HG03175 (cell line): Measurements from ENCODE around the gene ZNF276.
"Not testable (repeated sequence)": the region's sequence is repeated elsewhere in the genome, so short reads cannot be mapped to it uniquely, and the experiment has no call there.

ENCODE experiments used
- ATAC-seq: cut with Tn5 transposase; IDR thresholded peaks from one replicate; pipeline ENCODE4 v1.9.1; 2021; ENCODE audit warnings: mild to moderate bottlenecking, moderate library complexity; ENCODE audit not compliant: unreplicated experiment

The ZNF276 gene

DNA sequence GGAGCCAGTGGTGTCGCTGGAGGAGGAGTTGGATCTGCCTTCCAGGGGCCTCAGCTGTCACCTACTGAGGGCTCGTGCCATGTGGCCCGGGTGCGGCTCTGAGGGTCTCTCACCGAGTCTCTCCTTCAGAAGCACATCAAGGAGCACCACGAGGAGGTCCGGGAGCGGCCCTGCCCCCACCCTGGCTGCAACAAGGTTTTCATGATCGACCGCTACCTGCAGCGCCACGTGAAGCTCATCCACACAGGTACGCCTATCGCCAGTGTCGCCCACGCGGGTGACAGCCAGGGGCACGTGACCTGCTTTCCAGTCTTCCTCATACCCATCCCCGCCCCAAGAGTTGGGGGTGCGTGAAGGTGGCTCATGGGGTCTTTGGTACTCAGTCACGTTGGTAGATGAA, 12.5 kb downstream of the ZNF276 start:
- no peak for ATAC-seq

DNA sequence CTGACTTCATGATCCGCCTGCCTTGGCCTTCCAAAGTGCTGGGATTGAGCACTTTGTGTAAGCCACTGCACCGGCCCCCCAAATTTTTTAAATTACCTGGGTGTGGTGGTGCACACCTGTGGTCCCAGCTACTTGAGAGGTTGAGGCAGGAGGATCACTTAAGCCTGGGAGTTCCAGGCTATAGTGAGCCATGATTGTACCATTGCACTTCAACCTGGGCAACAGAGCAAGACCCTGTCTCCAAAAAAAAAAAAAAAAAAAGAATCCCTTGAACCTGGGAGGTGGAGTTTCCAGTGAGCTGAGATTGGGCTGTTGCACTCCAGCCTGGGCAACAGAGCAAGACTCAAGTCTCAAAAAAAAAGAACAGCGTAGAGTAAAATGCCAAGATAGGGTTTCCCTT, 15.2 kb downstream of the ZNF276 start:
- ATAC-seq: no peak

DNA sequence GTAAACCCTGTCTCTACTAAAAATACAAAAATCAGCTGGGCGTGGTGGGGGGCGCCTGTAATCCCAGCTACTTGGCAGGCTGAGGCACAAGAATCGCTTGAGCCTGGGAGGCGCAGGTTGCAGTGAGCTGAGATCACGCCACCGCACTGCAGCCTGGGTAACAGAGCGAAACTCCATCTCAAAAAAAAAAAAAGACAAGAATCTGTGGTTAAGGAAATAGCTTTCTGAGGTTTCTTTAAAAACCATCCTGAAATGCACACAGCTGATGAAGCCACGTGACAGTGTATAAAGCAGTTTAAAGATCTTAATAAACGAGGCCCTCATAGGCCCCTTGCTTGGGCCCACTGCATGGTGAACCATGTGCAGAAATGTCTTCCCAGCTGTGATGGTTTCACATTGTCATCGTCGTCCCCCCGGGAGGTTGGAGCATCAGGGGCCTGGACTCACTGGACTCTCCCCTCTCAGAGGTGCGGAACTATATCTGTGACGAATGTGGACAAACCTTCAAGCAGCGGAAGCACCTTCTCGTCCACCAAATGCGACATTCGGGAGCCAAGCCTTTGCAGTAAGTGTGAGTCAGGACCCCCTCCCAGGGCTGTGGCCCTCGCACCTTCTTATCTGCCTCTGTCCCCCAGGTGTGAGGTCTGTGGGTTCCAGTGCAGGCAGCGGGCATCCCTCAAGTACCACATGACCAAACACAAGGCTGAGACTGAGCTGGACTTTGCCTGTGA, 16.2 kb downstream of the ZNF276 start:
- no peak for ATAC-seq

DNA sequence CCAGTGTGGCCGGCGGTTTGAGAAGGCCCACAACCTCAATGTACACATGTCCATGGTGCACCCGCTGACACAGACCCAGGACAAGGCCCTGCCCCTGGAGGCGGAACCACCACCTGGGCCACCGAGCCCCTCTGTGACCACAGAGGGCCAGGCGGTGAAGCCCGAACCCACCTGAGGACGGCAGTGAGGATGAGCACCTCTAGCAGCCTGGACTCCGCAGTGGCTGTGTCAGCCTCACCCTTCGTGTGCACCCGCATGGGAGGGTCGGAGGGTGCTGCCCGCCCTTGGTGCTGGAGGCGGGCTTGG, 16.7 kb downstream of the ZNF276 start:
- no peak for ATAC-seq

DNA sequence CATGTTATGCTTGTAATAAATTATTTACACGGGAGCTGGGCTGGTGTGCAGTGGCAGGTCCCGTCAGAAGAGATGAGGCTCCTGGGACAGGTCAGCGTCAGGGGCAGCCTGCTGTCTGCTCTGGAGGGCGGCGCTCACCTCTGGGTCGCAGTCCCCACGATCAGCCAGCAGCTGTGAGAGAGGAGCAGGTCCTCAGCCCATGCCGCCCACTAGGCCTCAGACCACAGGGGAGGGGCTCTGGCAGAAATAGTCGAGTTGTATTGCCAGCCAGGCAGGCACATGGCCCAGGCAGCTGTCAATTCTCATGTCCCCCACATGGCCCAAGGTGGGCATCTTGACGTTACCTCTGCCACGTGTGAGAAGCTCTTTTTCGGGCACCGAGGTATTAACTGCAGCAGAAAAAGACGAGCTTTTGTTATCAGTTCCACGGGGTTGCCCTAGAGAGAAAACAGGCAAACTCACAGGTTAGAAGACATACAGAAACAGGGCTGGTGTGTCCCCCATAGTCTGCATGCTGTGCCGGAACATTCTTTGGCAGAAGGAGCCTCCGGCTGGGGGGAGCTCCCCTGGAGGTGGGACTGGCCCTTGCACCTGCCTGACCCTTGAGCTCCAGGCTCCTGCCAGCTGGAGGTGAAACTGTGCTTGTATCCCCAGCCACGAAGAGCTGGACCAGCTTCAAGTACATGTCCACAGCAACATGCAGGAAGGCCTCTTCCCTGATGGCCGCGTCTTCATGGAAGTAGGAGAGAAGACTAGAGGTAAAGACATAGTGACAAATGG, 17.4 kb downstream of the ZNF276 start:
- no peak for ATAC-seq

DNA sequence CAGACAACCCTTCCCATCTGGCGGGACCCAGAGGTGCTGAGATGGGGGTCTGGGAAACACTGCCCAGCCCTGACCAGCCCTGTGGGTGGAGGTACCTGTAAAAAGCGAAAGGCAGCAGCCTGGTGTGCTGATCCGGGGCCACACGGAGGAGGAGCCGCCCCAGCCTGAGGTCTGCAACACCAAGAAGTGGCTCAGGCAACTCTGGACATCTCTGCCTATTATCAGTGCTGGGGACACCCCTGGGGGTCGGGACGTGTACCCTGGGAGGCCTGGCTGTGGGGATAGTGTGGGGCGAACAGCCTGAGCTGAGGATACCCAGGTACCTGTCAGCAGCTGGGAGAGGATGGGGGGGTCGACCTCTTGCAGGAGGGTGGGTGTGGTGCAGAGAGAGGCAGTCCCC, 18.0 kb downstream of the ZNF276 start:
- ATAC-seq: no peak

DNA sequence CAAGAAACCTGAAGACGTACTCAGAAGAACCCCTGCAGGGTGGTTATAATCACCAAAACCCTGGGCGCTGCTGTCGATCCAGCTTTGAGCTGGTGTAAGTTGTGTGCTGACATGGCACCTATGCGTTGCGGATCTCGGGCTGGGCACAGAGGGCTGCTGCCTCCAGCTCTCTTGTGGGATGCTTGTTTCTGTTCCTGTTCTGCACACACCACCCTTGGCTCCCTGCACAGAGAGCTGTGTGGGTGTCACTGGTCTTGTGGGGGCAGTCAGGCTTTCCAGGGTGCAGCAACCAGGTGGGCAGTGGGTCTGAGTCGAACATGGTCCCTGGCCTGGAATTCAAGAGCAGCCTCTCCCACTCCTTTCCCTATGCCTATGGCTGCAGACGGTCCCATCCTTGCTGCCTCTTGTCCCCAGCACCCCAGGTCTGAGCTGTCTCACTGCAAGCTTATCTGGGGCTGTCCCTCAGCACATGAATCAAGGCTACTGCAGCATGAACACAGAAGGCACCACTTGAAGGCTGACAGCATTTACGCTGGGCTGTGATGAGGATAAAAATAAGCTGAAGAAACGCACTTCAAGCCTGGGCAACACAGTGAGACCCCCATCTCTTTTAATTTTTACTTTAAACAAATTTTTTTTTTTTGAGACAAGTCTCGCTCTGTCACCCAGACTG, 20.1 kb downstream of the ZNF276 start:
- no peak for ATAC-seq

DNA sequence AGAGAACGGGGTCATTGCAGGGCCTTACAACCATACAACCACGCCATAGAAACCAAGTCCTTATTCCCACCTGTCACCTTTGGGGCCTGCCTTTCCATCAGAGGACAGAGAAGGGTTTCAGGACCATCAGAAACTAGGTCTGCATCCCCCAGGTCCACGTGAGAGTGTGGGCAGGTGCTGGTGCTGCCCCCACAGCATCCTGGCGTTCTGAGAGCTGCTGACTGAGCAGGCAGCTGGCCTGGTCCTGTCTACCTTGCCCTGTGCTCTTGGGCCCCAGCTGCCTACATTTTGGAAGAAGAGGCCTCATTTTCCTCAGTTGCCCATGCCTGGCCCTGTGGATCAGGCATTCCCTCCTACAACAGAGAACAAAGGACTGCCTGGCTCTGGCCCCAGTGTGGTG, 21.6 kb downstream of the ZNF276 start:
- ATAC-seq: no peak

DNA sequence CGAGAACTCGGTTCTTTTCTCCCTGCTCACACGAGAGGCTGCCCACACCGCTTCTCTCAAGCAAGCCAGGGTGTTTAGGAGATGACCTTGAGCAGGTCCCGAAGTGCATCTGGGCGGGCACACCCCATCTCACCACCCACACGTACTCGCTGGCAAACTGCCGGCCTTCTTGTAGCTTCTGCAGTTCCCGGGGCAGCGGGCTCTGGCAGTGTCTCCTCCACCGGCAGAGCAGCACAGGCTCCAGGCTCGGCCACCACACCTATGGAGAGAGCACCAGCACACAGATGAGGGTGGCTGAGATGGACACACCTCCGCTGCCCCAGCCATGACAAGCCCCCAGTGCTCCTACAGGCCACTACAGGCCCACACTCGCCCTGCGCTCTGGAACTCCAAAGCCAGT, 23.5 kb downstream of the ZNF276 start:
- no peak for ATAC-seq

DNA sequence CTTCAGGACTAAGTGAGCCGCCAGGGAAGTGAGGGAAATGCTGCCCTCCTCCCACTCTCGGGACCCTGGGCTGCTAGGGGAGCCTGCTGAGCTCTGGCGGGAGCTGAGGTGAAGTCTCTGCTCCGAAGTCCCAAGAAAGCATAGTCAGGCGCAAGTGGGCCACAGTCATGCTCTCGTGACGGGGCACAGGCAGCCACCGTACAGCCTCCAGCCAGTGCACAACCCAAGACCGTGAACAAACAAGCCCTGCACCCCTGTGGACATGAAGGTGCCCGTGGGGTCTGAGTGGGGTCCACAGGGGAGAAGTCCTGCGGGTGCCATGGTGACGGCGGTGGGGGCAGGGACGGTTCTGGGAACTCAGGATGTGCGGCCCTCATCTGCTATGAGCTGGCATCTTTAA, 24.7 kb downstream of the ZNF276 start:
- ATAC-seq: no peak

DNA sequence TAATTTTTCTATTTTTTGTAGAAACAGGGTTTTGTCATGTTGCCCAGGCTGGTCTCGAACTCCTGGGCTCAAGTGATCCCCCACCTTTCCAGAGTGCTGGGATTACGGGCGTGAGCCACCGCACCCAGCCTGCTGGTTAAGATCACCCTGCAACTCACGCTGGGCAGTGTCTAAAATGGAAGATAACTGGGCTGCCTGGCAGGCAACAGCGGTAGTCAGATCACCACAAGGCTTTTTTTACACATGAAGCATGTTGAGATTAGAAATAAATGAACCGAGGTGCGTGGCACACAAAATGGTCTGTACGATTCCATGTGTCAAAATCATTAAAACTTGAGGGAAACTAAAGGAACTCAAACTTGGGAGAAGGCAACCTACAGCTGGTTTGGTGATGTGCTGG, 26.7 kb downstream of the ZNF276 start:
- ATAC-seq: no peak

DNA sequence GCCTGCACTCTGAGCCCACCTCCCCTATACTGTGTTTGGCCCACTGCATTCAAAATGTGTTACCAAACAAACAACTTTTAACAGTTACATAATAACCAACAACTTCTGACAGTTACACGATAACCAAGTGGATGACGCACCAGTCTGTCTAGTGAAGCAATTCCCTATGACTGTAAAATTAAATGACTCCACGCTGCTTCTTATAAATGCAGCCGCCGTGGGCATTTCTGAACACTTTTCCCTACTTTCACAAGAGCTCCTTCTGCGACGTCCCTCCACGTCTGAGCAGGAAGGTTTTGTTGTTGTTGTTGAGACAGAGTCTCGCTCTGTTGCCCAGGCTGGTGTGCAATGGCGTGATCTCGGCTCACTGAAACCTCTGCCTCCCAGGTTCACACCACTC, 27.6 kb downstream of the ZNF276 start:
- ATAC-seq: no peak

DNA sequence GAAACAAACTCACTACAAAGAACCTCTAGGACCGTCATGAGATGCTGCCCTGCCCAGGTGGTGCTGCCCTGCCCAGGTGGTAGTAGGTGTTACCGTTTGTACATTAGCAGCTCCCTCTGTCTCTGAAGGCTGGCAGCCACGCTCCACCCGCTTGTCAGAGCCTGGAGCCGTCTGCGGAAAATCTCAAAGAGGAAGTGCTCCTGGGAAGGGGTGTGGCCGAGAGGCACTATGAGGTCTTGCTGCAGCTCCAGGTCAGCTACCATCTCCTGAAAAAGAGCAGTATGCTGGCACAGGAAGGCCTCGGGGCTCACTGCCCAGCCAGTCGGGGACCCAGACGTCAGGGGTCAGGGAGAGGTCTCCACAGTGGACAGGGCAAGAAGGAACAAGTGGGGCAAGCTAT, 28.3 kb downstream of the ZNF276 start:
- ATAC-seq: no peak

DNA sequence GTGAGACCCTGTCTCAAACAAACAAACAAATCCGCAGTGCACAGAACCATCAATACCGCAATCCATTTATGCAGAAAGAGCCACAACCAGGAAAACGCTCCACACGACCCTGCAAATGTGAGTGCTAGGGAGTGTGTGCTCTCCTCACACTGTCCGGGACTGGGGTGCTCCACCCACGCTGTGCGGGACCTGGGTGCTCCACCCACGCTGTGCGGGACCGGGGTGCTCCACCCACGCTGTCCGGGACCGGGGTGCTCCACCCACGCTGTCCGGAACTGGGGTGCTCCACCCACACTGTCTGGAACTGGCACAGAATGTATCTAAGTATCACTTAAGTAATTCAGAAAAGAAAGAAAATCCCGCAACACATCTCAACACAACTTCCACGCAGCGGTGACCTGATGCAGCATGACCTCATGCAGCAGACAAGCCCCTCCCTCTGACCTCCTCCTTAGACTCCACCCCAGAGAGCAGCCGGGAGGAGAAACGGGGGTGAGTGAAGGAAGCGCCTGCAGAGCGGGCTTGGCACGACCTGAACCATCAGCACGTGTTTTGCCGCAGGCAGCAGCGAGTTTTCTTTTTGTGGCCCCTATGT, 38.5 kb downstream of the ZNF276 start:
- no peak for ATAC-seq

DNA sequence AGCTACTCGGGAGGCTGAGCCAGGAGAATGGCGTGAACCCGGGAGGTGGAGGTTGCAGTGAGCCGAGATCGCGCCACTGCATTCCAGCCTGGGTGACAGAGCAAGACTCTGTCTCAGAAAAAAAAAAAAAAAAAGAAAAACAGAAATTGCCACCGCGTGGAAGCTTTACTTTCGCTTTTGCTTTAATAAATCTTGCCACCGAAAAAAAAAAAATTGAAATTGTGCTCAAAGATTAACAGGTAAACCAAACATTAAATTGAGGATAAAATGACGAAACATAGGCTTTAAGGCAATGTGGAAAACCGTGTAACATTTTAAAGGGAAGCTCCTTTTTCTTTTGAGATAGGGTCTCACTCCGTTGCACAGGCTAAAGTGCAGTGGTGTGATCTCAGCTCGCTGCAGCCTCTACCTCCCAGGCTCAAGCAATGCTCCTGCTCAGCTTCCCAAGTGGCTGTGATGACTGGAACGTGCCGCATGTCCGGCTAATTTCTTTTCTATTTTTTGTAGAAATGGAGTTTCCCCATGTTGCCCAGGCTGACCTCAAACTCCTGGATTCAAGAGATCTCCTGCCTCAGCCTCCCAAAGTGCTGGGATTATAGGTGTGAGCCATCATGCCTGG, 40.1 kb downstream of the ZNF276 start:
- ATAC-seq: no peak

DNA sequence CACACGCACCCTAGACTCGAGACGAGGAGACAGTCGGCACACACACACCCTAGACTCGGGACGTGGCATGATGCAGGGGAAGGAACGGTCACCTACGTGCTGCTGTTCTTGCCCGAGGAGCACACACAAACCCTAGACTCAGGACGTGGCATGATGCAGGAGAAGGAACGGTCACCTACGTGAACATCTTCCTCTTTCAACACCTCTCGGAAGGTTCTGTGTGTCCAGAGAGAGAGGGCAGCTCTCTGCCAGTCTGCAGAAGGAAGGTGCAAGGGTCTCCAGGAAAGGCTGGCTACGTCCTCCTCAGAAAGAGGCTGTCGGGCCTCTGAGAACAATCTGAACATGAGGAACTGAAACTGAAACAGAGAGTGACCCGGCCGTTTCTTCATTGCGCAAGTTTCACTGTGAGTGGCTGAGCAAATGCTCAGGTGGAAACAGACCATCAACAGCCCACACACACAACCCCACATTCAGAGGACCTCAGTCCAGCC, 43.4 kb downstream of the ZNF276 start:
- ATAC-seq: peak; percentile 95

DNA sequence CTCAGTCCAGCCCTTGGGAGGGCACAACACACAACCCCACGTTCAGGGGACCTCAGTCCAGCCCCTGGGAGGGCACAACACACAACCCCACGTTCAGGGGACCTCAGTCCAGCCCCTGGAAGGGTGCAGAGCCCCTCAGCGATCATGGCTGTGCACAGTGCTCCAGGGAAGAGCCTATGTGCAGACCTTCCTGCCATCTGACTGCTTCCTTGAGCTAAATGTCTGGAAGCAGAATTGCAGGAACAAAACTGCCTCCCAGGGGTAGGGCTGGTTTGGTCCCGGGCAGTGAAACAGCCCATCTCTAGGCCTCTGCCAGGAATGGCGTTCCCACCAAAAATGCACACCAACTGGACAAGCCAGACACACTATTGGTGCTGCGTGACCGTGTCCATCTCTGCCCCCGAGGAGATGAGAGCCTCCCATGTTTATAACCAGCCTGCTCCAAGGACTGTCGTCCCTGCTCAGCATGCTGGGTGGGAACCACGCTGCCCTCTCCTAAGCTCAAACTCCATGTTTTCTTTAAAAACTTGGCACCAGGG, 44.0 kb downstream of the ZNF276 start:
- ATAC-seq: no peak

DNA sequence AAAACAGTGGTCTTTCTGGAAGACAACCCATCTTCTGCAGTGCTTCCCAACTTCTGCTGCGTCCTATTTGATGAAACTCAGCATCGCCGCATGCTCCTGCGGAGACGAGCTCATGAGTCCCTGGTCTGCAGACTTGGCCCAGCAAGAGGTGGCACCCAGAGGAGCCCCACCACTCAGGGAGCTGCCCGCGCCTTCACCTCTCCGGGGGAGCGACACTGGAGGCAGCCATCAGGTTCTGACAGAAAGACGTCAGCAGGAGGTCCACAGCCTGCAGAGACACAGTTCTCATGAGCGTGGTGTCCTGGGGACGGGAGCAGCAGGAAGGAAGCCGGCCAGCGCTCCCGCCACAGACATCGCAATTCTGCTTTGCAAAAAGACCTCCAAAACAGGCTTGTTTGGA, 49.0 kb downstream of the ZNF276 start:
- no peak for ATAC-seq

DNA sequence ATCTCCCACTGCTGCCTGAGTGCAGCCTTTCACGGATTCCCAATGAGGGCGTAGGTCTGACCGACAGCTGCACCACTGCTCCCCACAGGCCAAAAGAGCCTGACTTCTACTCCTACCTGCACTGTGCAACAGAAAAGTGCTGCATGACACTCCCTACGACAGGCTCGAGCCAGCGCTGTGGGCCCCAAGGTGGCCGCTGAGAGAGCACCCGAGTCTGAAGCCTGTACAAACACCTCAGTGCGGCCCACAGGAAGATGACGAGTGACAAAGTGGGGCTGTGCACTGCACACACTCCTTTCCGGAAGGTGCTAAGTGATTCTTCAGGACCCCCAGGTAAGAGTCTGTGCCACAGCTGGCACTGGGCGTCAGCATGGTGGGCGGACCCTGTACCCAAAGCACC, 53.9 kb downstream of the ZNF276 start:
- no peak for ATAC-seq

DNA sequence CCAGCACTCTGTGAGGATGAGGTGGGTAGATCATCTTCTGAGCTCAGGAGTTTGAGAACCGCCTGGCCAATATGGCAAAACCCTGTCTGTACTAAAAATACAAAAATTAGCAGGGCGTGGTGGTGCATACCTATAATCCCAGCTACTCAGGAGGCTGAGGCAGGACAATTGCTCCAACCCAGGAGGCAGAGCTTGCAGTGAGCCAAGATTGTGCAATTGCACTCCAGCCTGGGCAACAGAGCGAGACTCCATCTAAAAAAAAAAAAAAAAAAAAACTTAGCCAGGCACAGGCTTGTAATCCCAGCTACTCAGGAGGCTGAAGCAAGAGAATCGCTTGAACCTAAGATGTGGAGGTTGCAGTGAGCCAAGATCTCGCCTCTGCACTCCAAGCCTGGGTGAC, 56.9 kb downstream of the ZNF276 start:
- ATAC-seq: not testable (repeated sequence)
